Measurements from ENCODE around the gene PKD1L1. TPM values are rescaled to one million over a fixed set of nuclear protein-coding genes. Genes with fewer than 3 reads are reported as not detected.
A peak's percentile ranks its signal among the peaks of the same experiment; 100 is the strongest.

Gene PKD1L1
- total RNA-seq, 1 experiment from 2014 or later: 0.02 TPM

GRCh38 chr7:47786557-47787248 lies 161.6 kb downstream of the PKD1L1 start:
- H3K36me3 ChIP-seq: no peaks in the 10 kb centered on the region
- no peaks in the 10 kb centered on the region for H3K9me3 ChIP-seq (replicated peaks)
- no peaks in the 10 kb centered on the region for H3K27me3 ChIP-seq
- peak; percentile 93 to 97 for DNase-seq
- H3K27ac ChIP-seq: peak overlapping the region; percentile 74
- H3K4me3 ChIP-seq: 0 out of 2 replicates have a peak overlapping the region, but pooled peaks have one; percentile 0
- peaks cover 52% of the 10 kb centered on the region for H3K4me1 ChIP-seq

GRCh38 chr7:47785923-47786556 lies 162.2 kb downstream of the PKD1L1 start:
- peaks cover 52% of the 10 kb centered on the region for H3K4me1 ChIP-seq

GRCh38 chr7:47783456-47784223 lies 164.6 kb downstream of the PKD1L1 start:
- Histone ChIP-seq H3K27me3 (no peaks in the 10 kb centered on the region), H3K4me3 (no peak overlapping the region), H3K27ac (peak overlapping the region; percentile 86), H3K9me3 (replicated peaks) (no peaks in the 10 kb centered on the region), H3K4me1 (peaks cover 52% of the 10 kb centered on the region), H3K36me3 (no peaks in the 10 kb centered on the region)
- DNase-seq: peak; percentile 68 to 80

More at GRCh38 chr7:47785923-47786556, 162.2 kb downstream of the PKD1L1 start:
- Histone ChIP-seq H3K27ac (peak overlapping the region; percentile 74), H3K4me3 (no peak overlapping the region), H3K36me3 (no peaks in the 10 kb centered on the region), H3K27me3 (no peaks in the 10 kb centered on the region), H3K9me3 (replicated peaks) (no peaks in the 10 kb centered on the region)
- no peak for DNase-seq

GRCh38 chr7:47782792-47783191 lies 165.5 kb downstream of the PKD1L1 start:
- Histone ChIP-seq H3K36me3 (no peaks in the 10 kb centered on the region), H3K4me1 (peaks cover 51% of the 10 kb centered on the region), H3K27me3 (no peaks in the 10 kb centered on the region), H3K9me3 (replicated peaks) (no peaks in the 10 kb centered on the region; the same call in 1 of the 2 replicates), H3K4me3 (no peak overlapping the region), H3K27ac (peak overlapping the region; percentile 86; the same call in 1 of the 2 replicates)
- DNase-seq: no peak

GRCh38 chr7:47782022-47782421 lies 166.2 kb downstream of the PKD1L1 start:
- Histone ChIP-seq H3K4me3 (no peak overlapping the region), H3K4me1 (peaks cover 44% of the 10 kb centered on the region), H3K27ac (no peak overlapping the region), H3K27me3 (no peaks in the 10 kb centered on the region), H3K9me3 (replicated peaks) (peaks cover 5% of the 10 kb centered on the region; the same call in 1 of the 2 replicates), H3K36me3 (no peaks in the 10 kb centered on the region)
- DNase-seq: no peak

- no peak overlapping the region for H3K4me3 ChIP-seq
- peaks cover 42% of the 10 kb centered on the region for H3K4me1 ChIP-seq
- no peak for DNase-seq
- peaks cover 5% of the 10 kb centered on the region; the same call in 1 of the 2 replicates for H3K9me3 ChIP-seq (replicated peaks)
- no peaks in the 10 kb centered on the region for H3K36me3 ChIP-seq
- no peaks in the 10 kb centered on the region for H3K27me3 ChIP-seq
- H3K27ac ChIP-seq: no peak overlapping the region
Measured at GRCh38 chr7:47780555-47780954, 167.7 kb downstream of the PKD1L1 start.

GRCh38 chr7:47779341-47779771 lies 168.9 kb downstream of the PKD1L1 start:
- Histone ChIP-seq H3K27me3 (no peaks in the 10 kb centered on the region), H3K36me3 (no peaks in the 10 kb centered on the region), H3K4me1 (peaks cover 30% of the 10 kb centered on the region), H3K27ac (no peak overlapping the region), H3K4me3 (no peak overlapping the region), H3K9me3 (replicated peaks) (peaks cover 5% of the 10 kb centered on the region; the same call in 1 of the 2 replicates)
- DNase-seq: no peak

GRCh38 chr7:47778153-47778661 lies 170.1 kb downstream of the PKD1L1 start:
- Histone ChIP-seq H3K27me3 (no peaks in the 10 kb centered on the region), H3K27ac (no peak overlapping the region), H3K9me3 (replicated peaks) (peaks cover 5% of the 10 kb centered on the region; the same call in 1 of the 2 replicates), H3K36me3 (no peaks in the 10 kb centered on the region), H3K4me3 (no peak overlapping the region), H3K4me1 (peaks cover 20% of the 10 kb centered on the region)
- DNase-seq: no peak

- Histone ChIP-seq H3K9me3 (replicated peaks) (peaks cover 5% of the 10 kb centered on the region; the same call in 1 of the 2 replicates), H3K36me3 (no peaks in the 10 kb centered on the region), H3K4me1 (peaks cover 14% of the 10 kb centered on the region), H3K4me3 (no peak overlapping the region), H3K27me3 (no peaks in the 10 kb centered on the region), H3K27ac (no peak overlapping the region)
- DNase-seq: no peak
Measured at GRCh38 chr7:47777531-47778152, 170.6 kb downstream of the PKD1L1 start.

GRCh38 chr7:47776335-47776734 lies 171.9 kb downstream of the PKD1L1 start:
- DNase-seq: peak; percentile 67 to 69
- H3K27ac ChIP-seq: no peak overlapping the region; the same call in 1 of the 2 replicates

GRCh38 chr7:47775238-47775637 lies 173.0 kb downstream of the PKD1L1 start:
- no peak for DNase-seq
- Histone ChIP-seq H3K36me3 (no peaks in the 10 kb centered on the region), H3K4me3 (no peak overlapping the region), H3K27ac (no peak overlapping the region), H3K9me3 (replicated peaks) (peaks cover 5% of the 10 kb centered on the region; the same call in 1 of the 2 replicates), H3K4me1 (peaks cover 10% of the 10 kb centered on the region), H3K27me3 (no peaks in the 10 kb centered on the region)

More at GRCh38 chr7:47776335-47776734, 171.9 kb downstream of the PKD1L1 start:
- Histone ChIP-seq H3K27me3 (no peaks in the 10 kb centered on the region), H3K9me3 (replicated peaks) (peaks cover 5% of the 10 kb centered on the region; the same call in 1 of the 2 replicates), H3K4me3 (no peak overlapping the region), H3K4me1 (peaks cover 10% of the 10 kb centered on the region), H3K36me3 (no peaks in the 10 kb centered on the region)

GRCh38 chr7:47772492-47772891 lies 175.8 kb downstream of the PKD1L1 start:
- Histone ChIP-seq H3K9me3 (replicated peaks) (peaks cover 2% of the 10 kb centered on the region; the same call in 1 of the 2 replicates), H3K36me3 (no peaks in the 10 kb centered on the region), H3K27me3 (no peaks in the 10 kb centered on the region), H3K27ac (no peak overlapping the region), H3K4me1 (peaks cover 10% of the 10 kb centered on the region), H3K4me3 (no peak overlapping the region)
- DNase-seq: no peak

GRCh38 chr7:47771990-47772360 lies 176.3 kb downstream of the PKD1L1 start:
- no peaks in the 10 kb centered on the region; the same call in 1 of the 2 replicates for H3K9me3 ChIP-seq (replicated peaks)
- no peak for DNase-seq
- H3K4me3 ChIP-seq: no peak overlapping the region
- peaks cover 10% of the 10 kb centered on the region for H3K4me1 ChIP-seq
- no peak overlapping the region for H3K27ac ChIP-seq
- H3K27me3 ChIP-seq: no peaks in the 10 kb centered on the region
- no peaks in the 10 kb centered on the region for H3K36me3 ChIP-seq

GRCh38 chr7:47771336-47771989 lies 176.8 kb downstream of the PKD1L1 start:
- no peak for DNase-seq
- Histone ChIP-seq H3K27ac (no peak overlapping the region), H3K4me1 (peaks cover 7% of the 10 kb centered on the region), H3K9me3 (replicated peaks) (no peaks in the 10 kb centered on the region), H3K36me3 (no peaks in the 10 kb centered on the region), H3K27me3 (no peaks in the 10 kb centered on the region), H3K4me3 (no peak overlapping the region)

Measured in SJCRH30 (cell line).